GM19239 (cell line): ENCODE results near the gene SEMA4A.
"Not testable (repeated sequence)": the region's sequence is repeated elsewhere in the genome, so short reads cannot be mapped to it uniquely, and the experiment has no call there.

Source experiments
- DNase-seq: peaks from one replicate; pipeline ENCODE4 v3.0.0; 2011; ENCODE audit warnings: low spot score; ENCODE audit not compliant: insufficient read length
- FAIRE-seq: peaks from 2 replicates; lab custom pipeline; 2011; peaks lifted over from hg19 to GRCh38; lab: Jason Lieb, UNC

The SEMA4A gene

GRCh38 chr1:156155756-156156510 lies 2.5 kb downstream of the SEMA4A start:
- no peak for FAIRE-seq
- DNase-seq: no peak

GRCh38 chr1:156157506-156157905 lies 4.1 kb downstream of the SEMA4A start:
- no peak for DNase-seq
- peak; percentile 70 for FAIRE-seq

GRCh38 chr1:156157966-156158365 lies 4.6 kb downstream of the SEMA4A start:
- no peak for DNase-seq
- FAIRE-seq: no peak

GRCh38 chr1:156160000-156160742 lies 6.8 kb downstream of the SEMA4A start:
- DNase-seq: no peak
- FAIRE-seq: no peak

- FAIRE-seq: no peak
- DNase-seq: peak; percentile 57
Observed at GRCh38 chr1:156160743-156161171, 7.4 kb downstream of the SEMA4A start.

GRCh38 chr1:156162430-156163037 lies 9.1 kb downstream of the SEMA4A start:
- no peak for FAIRE-seq
- DNase-seq: no peak

GRCh38 chr1:156163712-156164111 lies 10.3 kb downstream of the SEMA4A start:
- FAIRE-seq (no peak), DNase-seq (no peak)

GRCh38 chr1:156164125-156164831 lies 10.9 kb downstream of the SEMA4A start:
- FAIRE-seq: no peak
- DNase-seq: no peak

- no peak for FAIRE-seq
Observed at GRCh38 chr1:156165083-156165482, 11.7 kb downstream of the SEMA4A start.

GRCh38 chr1:156167536-156167935 lies 14.2 kb downstream of the SEMA4A start:
- FAIRE-seq (no peak), DNase-seq (no peak)

More at GRCh38 chr1:156165083-156165482, 11.7 kb downstream of the SEMA4A start:
- no peak for DNase-seq

GRCh38 chr1:156172696-156173470 lies 19.5 kb downstream of the SEMA4A start:
- DNase-seq (no peak), FAIRE-seq (no peak)

- FAIRE-seq: no peak
Observed at GRCh38 chr1:156176610-156177210, 23.3 kb downstream of the SEMA4A start.

GRCh38 chr1:156177919-156178654 lies 24.7 kb downstream of the SEMA4A start:
- no peak for FAIRE-seq
- DNase-seq: no peak

More at GRCh38 chr1:156176610-156177210, 23.3 kb downstream of the SEMA4A start:
- DNase-seq: no peak

- DNase-seq (no peak), FAIRE-seq (no peak)
Observed at GRCh38 chr1:156180471-156180870, 27.1 kb downstream of the SEMA4A start.

- DNase-seq, FAIRE-seq: not testable (repeated sequence)
Observed at GRCh38 chr1:156181391-156181924, 28.1 kb downstream of the SEMA4A start.

- FAIRE-seq, DNase-seq: not testable (repeated sequence)
Observed at GRCh38 chr1:156182010-156182779, 28.8 kb downstream of the SEMA4A start.

GRCh38 chr1:156186347-156187177 lies 33.2 kb downstream of the SEMA4A start:
- FAIRE-seq: not testable (repeated sequence)

More at GRCh38 chr1:156186347-156187177, 33.2 kb downstream of the SEMA4A start:
- not testable (repeated sequence) for DNase-seq
